GM12801 (cell line): ENCODE data around the gene USP34.

Experiments used
- TF ChIP-seq, protein P1 (sequence below): IDR thresholded peaks from one replicate; pipeline ENCODE4 v1.5.1; 2011; ENCODE audit warnings: control low read depth; ENCODE audit not compliant: insufficient read length; ENCODE audit errors: extremely low read depth

The USP34 gene

GRCh38 chr2:61416871-61417645, 53.8 kb downstream of the USP34 start:
- TF ChIP-seq, protein P1, sequence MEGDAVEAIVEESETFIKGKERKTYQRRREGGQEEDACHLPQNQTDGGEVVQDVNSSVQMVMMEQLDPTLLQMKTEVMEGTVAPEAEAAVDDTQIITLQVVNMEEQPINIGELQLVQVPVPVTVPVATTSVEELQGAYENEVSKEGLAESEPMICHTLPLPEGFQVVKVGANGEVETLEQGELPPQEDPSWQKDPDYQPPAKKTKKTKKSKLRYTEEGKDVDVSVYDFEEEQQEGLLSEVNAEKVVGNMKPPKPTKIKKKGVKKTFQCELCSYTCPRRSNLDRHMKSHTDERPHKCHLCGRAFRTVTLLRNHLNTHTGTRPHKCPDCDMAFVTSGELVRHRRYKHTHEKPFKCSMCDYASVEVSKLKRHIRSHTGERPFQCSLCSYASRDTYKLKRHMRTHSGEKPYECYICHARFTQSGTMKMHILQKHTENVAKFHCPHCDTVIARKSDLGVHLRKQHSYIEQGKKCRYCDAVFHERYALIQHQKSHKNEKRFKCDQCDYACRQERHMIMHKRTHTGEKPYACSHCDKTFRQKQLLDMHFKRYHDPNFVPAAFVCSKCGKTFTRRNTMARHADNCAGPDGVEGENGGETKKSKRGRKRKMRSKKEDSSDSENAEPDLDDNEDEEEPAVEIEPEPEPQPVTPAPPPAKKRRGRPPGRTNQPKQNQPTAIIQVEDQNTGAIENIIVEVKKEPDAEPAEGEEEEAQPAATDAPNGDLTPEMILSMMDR = no peak

GRCh38 chr2:61415265-61415664, 55.6 kb downstream of the USP34 start:
- TF ChIP-seq, protein P1 = no peak

GRCh38 chr2:61414674-61415073, 56.2 kb downstream of the USP34 start:
- TF ChIP-seq, protein P1 = no peak

DNA sequence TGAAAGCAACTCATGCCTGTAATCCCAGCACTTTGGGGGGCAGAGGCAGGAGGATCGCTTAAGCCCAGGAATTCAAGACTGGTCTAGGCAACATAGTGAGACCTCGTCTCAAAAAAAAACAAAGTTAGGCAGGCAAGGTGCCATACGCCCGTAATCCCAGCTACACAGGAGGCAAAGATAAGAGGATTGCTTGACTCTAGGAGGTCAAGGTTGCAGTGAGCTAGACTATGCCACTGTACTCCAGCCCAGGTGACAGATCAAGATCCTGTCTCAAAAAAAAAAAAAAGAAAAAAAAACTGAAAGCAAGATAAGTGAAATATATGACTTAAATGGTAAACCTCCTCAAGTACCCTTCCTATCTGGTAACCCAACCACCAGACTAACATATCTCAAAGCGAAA, 59.8 kb downstream of the USP34 start:
- TF ChIP-seq, protein P1 = no peak

DNA sequence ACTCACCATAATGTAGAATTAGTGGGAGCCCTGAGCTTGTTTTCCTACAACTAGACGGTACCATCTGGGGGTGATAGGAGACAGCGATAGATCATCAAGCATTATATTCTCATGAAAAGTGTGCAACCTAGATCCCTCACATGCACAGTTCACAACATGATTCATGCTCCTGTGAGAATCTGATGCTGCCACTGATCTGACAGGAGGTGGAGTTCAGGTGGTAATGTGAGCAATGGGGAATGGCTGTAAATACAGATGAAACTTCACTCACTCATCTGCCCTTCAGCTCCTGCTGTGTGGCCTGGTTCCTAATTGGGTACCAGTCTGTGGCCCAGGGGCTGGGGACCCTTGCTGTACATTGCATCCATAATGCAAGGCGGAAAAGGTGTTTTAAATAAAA, 60.7 kb downstream of the USP34 start:
- TF ChIP-seq, protein P1 = no peak

GRCh38 chr2:61405813-61406212, 65.1 kb downstream of the USP34 start:
- TF ChIP-seq, protein P1 = no peak

- TF ChIP-seq, protein P1 = no peak
Observed at GRCh38 chr2:61404438-61404837, 66.4 kb downstream of the USP34 start.
